Esophagus muscularis mucosa (tissue), 4 donors: ENCODE results near the gene LCE3E. TPM values are rescaled to one million over a fixed set of nuclear protein-coding genes. Genes with fewer than 3 reads are reported as not detected.

Experiments
- DNase-seq: peaks from one replicate; pipeline ENCODE4 v3.0.0-alpha.2; 2017; ENCODE audit errors: extremely low spot score
- H3K27ac ChIP-seq, 4 donors: fragments of 200-600 bp; sonication (generic); replicated peaks in 1 of 4; 1 replicate in 3 of 4; 2 replicates in 1 of 4; pipeline ENCODE4 v1.5.1; 2016 to 2019; ENCODE audit warnings: mild to moderate bottlenecking in 1 of 4
- H3K27me3 ChIP-seq, 4 donors: fragments of 200-600 bp; sonication (generic); one replicate each; pipeline versions ENCODE4 v1.5.1 to v1.6.0; 2016 to 2019
- H3K36me3 ChIP-seq, 4 donors: fragments of 200-600 bp; sonication (generic); one replicate each; pipeline ENCODE4 v1.5.1; 2016 to 2019
- H3K4me1 ChIP-seq, 4 donors: fragments of 200-600 bp; sonication (generic); one replicate each; pipeline ENCODE4 v1.5.1; 2016 to 2019
- H3K4me3 ChIP-seq, 4 donors: fragments of 200-600 bp; sonication (generic); 1 replicate in 2 of 4; 2 replicates in 2 of 4; pipeline ENCODE4 v1.5.1; 2016 to 2019; ENCODE audit warnings: mild to moderate bottlenecking in 4 of 4, moderate library complexity in 1 of 4
- H3K9me3 ChIP-seq, 4 donors: fragments of 200-600 bp; sonication (generic); 1 replicate in 3 of 4; 2 replicates in 1 of 4; pipeline ENCODE4 v1.5.1; 2016 to 2019
- EP300 ChIP-seq: sonication (generic); formaldehyde crosslinking; IDR thresholded peaks from one replicate; pipeline ENCODE4 v1.6.1; 2017; ENCODE audit warnings: antibody characterized with exemption
- POLR2A ChIP-seq: fragments of 450-650 bp; IDR thresholded peaks from one replicate; pipeline ENCODE4 v1.6.1; 2017; ENCODE audit warnings: antibody characterized with exemption, moderate library complexity, mild to moderate bottlenecking, low read depth
- POLR2AphosphoS5 ChIP-seq, 2 donors: sonication (generic); formaldehyde crosslinking; IDR thresholded peaks; one replicate each; pipeline ENCODE4 v1.6.1; 2017; ENCODE audit warnings: antibody characterized with exemption in 2 of 2
- WGBS: methylation state at CpG from one replicate; pipeline ENCODE4 v1.1.5; 2018; 5-methylcytosine and 5-hydroxymethylcytosine counted together
- intact Hi-C: fragments of 100-400 bp; cut with DNase I; formaldehyde crosslinking; loops from one replicate; pipeline ENCODE4 v1.15.1; 2023
- total RNA-seq, 4 donors: library from RNA; depleted of rRNA; stranded (reverse); fragments of >200 nt; gene quantifications; one replicate each; pipeline versions ENCODE4 v1.1.0 to v1.2.1, GENCODE V29; 2016
- TF ChIP-seq, protein P1 (sequence below), 3 experiments: fragments of 200-600 bp in 2 of 3; fragments of 450-650 bp in 1 of 3; sonication (generic) in 2 of 3; IDR thresholded peaks; one replicate each; pipeline ENCODE4 v1.5.1; 2017 to 2019; ENCODE audit warnings: antibody characterized with exemption in 3 of 3, mild to moderate bottlenecking in 2 of 3, moderate library complexity in 1 of 3

LCE3E gene, protein sequence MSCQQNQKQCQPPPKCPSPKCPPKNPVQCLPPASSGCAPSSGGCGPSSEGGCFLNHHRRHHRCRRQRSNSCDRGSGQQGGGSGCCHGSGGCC
- not detected for total RNA-seq

DNA sequence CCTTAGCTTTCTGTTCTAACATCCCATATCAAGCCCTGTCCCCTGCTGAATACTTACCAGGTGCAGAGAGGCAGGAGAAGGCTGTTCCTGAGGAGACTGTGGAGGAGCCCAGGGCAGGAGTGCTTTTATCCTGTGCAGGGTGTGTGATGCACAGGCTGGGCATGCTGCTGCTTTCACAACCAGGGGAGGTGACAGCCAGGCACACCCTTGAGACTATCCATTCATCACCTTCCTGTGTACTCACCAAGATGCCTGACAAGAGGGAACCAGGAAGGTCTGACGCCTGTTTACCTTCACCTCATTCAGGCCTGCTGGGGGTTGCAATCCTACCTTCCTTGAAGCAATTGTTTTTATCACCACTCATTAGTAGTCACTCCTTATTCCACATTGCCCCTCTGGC lies at the start of gene LCE3E:
Gene LCE3E (minus strand): TSS at position 100 of the 400 bp plus-strand sequence. CDS start 572 bp downstream, outside the sequence.
- H3K4me1 ChIP-seq, result no peaks in the 10 kb centered on the region
- no peak for DNase-seq
- no peaks in the 10 kb centered on the region for H3K27me3 ChIP-seq
- no peak within 1 kb of the TSS for H3K4me3 ChIP-seq
- 58% methylated on average over 1 of the region's 1 CpG for WGBS
- H3K9me3 ChIP-seq, result peaks cover 0 to 27% (median 7%) of the 10 kb centered on the region in 4 donors
- TF ChIP-seq POLR2AphosphoS5 (IDR thresholded peaks at IDR 0.05) (no peak), EP300 (no peak), POLR2A (no peak)
- TF ChIP-seq, protein P1, sequence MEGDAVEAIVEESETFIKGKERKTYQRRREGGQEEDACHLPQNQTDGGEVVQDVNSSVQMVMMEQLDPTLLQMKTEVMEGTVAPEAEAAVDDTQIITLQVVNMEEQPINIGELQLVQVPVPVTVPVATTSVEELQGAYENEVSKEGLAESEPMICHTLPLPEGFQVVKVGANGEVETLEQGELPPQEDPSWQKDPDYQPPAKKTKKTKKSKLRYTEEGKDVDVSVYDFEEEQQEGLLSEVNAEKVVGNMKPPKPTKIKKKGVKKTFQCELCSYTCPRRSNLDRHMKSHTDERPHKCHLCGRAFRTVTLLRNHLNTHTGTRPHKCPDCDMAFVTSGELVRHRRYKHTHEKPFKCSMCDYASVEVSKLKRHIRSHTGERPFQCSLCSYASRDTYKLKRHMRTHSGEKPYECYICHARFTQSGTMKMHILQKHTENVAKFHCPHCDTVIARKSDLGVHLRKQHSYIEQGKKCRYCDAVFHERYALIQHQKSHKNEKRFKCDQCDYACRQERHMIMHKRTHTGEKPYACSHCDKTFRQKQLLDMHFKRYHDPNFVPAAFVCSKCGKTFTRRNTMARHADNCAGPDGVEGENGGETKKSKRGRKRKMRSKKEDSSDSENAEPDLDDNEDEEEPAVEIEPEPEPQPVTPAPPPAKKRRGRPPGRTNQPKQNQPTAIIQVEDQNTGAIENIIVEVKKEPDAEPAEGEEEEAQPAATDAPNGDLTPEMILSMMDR (IDR thresholded peaks at IDR 0.05), result no peak
- H3K27ac ChIP-seq, result no peak within 1 kb of the TSS
- intact Hi-C loops, result no loop called here
- H3K36me3 ChIP-seq, result no peaks in the 10 kb centered on the region

DNA sequence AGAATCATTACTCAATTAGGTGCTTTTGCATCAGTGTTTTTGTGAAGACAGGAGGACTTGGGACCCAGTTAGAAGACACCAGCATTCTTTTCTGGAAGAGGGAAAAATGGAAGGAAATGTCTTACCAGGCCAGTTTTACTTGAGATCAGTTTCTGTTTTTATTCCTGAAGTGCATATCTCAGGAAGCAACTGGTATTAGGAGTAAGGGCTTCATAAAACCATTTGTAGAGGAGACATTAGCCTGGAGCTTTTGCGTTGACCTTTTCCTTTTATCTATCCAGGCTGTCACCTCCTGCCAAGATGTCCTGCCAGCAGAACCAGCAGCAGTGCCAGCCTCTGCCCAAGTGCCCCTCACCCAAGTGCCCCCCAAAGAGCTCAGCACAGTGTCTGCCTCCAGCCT lies 46.9 kb upstream of the LCE3E start, which contains the start of gene LCE3B:
Gene LCE3B (plus strand): TSS at position 301 of the 400 bp plus-strand sequence. CDS start 0 bp downstream, at position 301.
- Histone ChIP-seq H3K9me3 (peaks cover 0 to 12% (median 9%) of the 10 kb centered on the region in 4 donors), H3K4me3 (no peak within 1 kb of the TSS), H3K36me3 (no peaks in the 10 kb centered on the region), H3K27ac (no peak within 1 kb of the TSS), H3K4me1 (no peaks in the 10 kb centered on the region), H3K27me3 (no peaks in the 10 kb centered on the region)
- no CpG with 5 or more reads among the region's 1 CpG for WGBS
- TF ChIP-seq POLR2A, result no peak
- no peak for TF ChIP-seq POLR2AphosphoS5 (IDR thresholded peaks at IDR 0.05)
- TF ChIP-seq, protein P1 (IDR thresholded peaks at IDR 0.05), result no peak
- no peak for TF ChIP-seq EP300
- no peak for DNase-seq
- intact Hi-C loops, result no loop called here

DNA sequence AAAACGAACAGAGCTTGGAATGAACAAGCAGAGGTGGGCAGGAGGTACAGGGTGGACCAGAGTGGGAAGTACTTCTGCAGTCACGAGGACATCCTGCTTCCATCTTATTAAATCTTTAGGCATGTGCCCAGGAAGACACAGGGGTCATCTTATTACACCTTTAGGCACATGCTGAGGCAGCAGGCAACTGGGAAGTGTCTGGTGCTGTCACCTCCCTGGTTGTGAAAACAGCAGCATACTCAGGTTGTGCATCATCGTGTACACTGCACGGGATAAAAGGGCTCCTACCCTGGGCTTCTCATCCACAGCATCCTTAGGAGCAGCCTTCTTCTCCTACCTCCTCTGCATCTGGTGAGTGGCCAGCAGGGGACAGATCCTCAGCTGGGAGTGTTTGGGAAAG lies 33.4 kb upstream of the LCE3E start, which contains the start of gene LCE3C:
Gene LCE3C (plus strand): TSS at position 301 of the 400 bp plus-strand sequence. CDS start 498 bp downstream, outside the sequence.
- no peaks in the 10 kb centered on the region for H3K27me3 ChIP-seq
- no peak within 1 kb of the TSS for H3K27ac ChIP-seq
- intact Hi-C loops, result no loop called here
- no peak within 1 kb of the TSS for H3K4me3 ChIP-seq
- TF ChIP-seq, protein P1 (IDR thresholded peaks at IDR 0.05), result no peak
- TF ChIP-seq POLR2AphosphoS5 (IDR thresholded peaks at IDR 0.05), result no peak
- TF ChIP-seq POLR2A, result no peak
- TF ChIP-seq EP300, result no peak
- peaks cover 0 to 5% (median 0%) of the 10 kb centered on the region in 4 donors for H3K9me3 ChIP-seq
- no peak for DNase-seq
- no peaks in the 10 kb centered on the region for H3K36me3 ChIP-seq
- no peaks in the 10 kb centered on the region for H3K4me1 ChIP-seq
- WGBS, result no CpG with 5 or more reads among the region's 4 CpGs

DNA sequence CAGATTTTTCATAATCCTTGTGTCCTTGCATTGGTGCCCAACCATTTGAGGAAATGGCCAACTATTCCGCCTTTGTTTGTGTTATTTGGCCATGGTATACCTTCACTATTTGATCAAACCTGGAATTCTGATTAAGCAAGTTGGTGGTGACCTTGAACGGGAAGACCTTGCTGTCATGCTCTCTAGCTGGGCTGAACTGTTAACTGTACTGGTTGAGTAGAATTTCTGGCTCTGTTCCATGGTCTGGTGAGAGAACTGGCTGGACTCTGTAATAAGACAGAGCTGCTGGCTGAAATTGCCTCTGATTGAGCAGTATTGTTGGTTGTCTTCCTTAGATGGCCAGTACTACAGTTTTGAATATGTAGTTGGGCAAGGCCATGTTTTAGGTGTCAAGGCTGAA lies 30.4 kb upstream of the LCE3E start:
- DNase-seq, result no peak
- Histone ChIP-seq H3K9me3 (peaks cover 0 to 5% (median 0%) of the 10 kb centered on the region in 4 donors), H3K27ac (no peak overlapping the region), H3K4me3 (no peak overlapping the region), H3K27me3 (no peaks in the 10 kb centered on the region), H3K36me3 (no peaks in the 10 kb centered on the region), H3K4me1 (no peaks in the 10 kb centered on the region)
- no peak for TF ChIP-seq EP300
- TF ChIP-seq POLR2AphosphoS5 (IDR thresholded peaks at IDR 0.05), result no peak
- no peak for TF ChIP-seq POLR2A
- TF ChIP-seq, protein P1 (IDR thresholded peaks at IDR 0.05), result no peak
- intact Hi-C loops, result no loop called here
- WGBS, result no CpG with 5 or more reads among the region's 2 CpGs

DNA sequence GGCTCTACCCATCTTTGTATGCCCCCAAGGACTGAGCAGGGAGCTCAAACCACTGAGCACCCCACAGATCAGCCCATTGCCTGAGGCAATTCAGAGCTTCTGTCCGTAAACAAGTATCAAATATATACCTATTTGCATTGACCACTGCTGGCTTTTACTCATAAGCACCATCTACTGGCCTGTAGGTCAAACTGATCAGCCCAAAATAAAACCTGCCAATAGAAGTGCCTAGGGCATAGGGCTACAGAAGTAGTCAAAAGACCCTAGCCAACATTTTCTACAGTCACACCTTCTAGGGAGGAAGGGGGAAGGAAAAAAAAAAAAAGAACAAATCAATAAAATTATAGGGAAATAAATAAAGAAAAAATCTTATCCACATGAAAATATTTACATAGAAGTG lies 19.0 kb upstream of the LCE3E start:
- Histone ChIP-seq H3K4me3 (no peak overlapping the region), H3K4me1 (no peaks in the 10 kb centered on the region), H3K36me3 (no peaks in the 10 kb centered on the region), H3K27ac (no peak overlapping the region), H3K9me3 (no peaks in the 10 kb centered on the region), H3K27me3 (no peaks in the 10 kb centered on the region)
- intact Hi-C loops, result no loop called here
- no CpG with 5 or more reads among the region's 1 CpG for WGBS
- no peak for DNase-seq
- TF ChIP-seq, protein P1 (IDR thresholded peaks at IDR 0.05), result no peak
- TF ChIP-seq POLR2AphosphoS5 (IDR thresholded peaks at IDR 0.05) (no peak), EP300 (no peak), POLR2A (no peak)
